ENCODE data around the gene P3H4. TPM values are rescaled to one million over a fixed set of nuclear protein-coding genes. Genes with fewer than 3 reads are reported as not detected.

The P3H4 gene
- total RNA-seq, 4 donors from 2014 or later, result 8.3 to 20.9 (median 19.1) TPM

DNA sequence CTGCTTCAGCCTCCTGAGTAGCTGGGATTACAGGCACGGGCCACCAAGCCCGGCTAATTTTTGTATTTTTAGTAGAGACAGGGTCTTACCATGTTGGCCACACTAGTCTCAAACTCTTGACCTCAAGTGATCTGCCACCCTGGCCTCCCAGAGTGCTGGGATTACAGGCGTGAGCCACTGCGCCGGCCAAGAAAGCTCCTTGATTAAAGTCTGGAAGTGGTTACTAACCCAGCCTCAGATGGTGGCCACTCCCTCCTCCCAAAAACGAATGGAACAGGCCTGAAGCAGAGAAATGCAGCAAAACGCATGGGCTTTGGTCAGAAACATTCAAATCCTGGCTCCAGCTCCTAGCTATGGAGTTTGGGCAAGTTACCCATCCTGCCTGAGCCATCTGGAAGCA, 12.3 kb upstream of the P3H4 start:
- Histone ChIP-seq H3K9me3 (no peaks in the 10 kb centered on the region), H3K4me3 (no peak overlapping the region), H3K4me1 (peaks cover 0 to 5% (median 0%) of the 10 kb centered on the region in 3 donors), H3K36me3 (peaks cover 0 to 53% of the 10 kb centered on the region in 2 donors), H3K27ac (no peak overlapping the region), H3K27me3 (no peaks in the 10 kb centered on the region)
- ATAC-seq, result no peak
- TF ChIP-seq, protein P1, sequence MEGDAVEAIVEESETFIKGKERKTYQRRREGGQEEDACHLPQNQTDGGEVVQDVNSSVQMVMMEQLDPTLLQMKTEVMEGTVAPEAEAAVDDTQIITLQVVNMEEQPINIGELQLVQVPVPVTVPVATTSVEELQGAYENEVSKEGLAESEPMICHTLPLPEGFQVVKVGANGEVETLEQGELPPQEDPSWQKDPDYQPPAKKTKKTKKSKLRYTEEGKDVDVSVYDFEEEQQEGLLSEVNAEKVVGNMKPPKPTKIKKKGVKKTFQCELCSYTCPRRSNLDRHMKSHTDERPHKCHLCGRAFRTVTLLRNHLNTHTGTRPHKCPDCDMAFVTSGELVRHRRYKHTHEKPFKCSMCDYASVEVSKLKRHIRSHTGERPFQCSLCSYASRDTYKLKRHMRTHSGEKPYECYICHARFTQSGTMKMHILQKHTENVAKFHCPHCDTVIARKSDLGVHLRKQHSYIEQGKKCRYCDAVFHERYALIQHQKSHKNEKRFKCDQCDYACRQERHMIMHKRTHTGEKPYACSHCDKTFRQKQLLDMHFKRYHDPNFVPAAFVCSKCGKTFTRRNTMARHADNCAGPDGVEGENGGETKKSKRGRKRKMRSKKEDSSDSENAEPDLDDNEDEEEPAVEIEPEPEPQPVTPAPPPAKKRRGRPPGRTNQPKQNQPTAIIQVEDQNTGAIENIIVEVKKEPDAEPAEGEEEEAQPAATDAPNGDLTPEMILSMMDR (IDR thresholded peaks at IDR 0.05), result no peak
- 73% methylated on average over 4 of the region's 7 CpGs; no CpG with 5 or more reads in 1 of the 2 donors for WGBS, 2 donors (ENCODE audit: low coverage in 1 of 2)

DNA sequence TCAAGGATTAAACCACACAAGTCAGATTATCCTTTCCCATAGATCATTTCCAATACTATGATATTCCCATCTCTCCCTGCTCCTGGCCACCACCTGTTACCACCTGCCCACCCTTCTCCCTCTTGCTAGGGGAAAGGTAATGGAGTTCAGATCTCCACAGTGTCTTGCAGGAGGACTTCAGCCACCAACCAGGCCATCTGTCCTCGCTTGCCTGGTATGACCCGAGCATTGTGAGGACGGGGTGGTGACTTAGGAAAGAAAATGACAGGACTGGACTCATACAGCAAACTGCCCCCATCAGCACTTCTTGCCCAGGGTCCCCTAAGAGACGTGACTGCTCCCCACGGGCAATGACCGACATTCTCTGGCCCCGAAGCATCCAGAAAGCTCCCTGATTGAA, 11.8 kb upstream of the P3H4 start:
- Histone ChIP-seq H3K9me3 (no peaks in the 10 kb centered on the region), H3K4me1 (peaks cover 0 to 5% (median 0%) of the 10 kb centered on the region in 3 donors), H3K27ac (no peak overlapping the region), H3K36me3 (peaks cover 0 to 48% of the 10 kb centered on the region in 2 donors), H3K4me3 (no peak overlapping the region), H3K27me3 (no peaks in the 10 kb centered on the region)
- WGBS, 2 donors (ENCODE audit: low coverage in 1 of 2), result 73 to 74% methylated on average over 6 to 7 of the region's 7 CpGs
- TF ChIP-seq EP300 (IDR thresholded peaks at IDR 0.05) (no peak), POLR2AphosphoS5 (IDR thresholded peaks at IDR 0.05) (no peak), POLR2A (IDR thresholded peaks at IDR 0.05) (no peak)
- TF ChIP-seq, protein P1 (IDR thresholded peaks at IDR 0.05), result no peak
- ATAC-seq, result no peak

DNA sequence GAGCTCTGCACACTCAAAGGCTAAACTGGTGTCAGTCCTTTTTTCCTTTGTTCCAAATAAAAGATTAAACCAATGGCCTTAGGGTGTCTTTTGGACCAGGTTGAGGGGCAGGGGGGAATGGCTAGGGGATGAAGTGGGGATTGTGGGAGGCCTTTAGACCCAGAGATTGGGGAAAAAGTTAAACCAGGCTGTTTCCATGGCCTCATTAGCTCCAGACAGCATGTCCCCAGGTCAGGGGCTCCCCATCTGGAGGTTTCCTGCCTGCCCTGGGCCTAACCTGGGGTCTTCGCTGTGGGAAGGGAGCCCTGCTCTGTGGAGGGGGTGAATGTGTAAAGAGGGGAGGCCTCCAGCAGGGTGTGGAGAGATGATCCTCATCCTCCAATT, 11.4 kb upstream of the P3H4 start:
- peaks cover 0 to 48% of the 10 kb centered on the region in 2 donors for H3K36me3 ChIP-seq
- no peak overlapping the region for H3K4me3 ChIP-seq
- ATAC-seq, result no peak
- TF ChIP-seq EP300 (IDR thresholded peaks at IDR 0.05), result no peak
- no peak for TF ChIP-seq POLR2A (IDR thresholded peaks at IDR 0.05)
- no peak for TF ChIP-seq POLR2AphosphoS5 (IDR thresholded peaks at IDR 0.05)
- TF ChIP-seq, protein P1 (IDR thresholded peaks at IDR 0.05), result no peak
- no peaks in the 10 kb centered on the region for H3K27me3 ChIP-seq
- no peak overlapping the region for H3K27ac ChIP-seq
- peaks cover 0 to 5% (median 0%) of the 10 kb centered on the region in 3 donors for H3K4me1 ChIP-seq
- 83% methylated on average over 1 of the region's 1 CpG; no CpG with 5 or more reads in 1 of the 2 donors for WGBS, 2 donors (ENCODE audit: low coverage in 1 of 2)
- H3K9me3 ChIP-seq, result no peaks in the 10 kb centered on the region

DNA sequence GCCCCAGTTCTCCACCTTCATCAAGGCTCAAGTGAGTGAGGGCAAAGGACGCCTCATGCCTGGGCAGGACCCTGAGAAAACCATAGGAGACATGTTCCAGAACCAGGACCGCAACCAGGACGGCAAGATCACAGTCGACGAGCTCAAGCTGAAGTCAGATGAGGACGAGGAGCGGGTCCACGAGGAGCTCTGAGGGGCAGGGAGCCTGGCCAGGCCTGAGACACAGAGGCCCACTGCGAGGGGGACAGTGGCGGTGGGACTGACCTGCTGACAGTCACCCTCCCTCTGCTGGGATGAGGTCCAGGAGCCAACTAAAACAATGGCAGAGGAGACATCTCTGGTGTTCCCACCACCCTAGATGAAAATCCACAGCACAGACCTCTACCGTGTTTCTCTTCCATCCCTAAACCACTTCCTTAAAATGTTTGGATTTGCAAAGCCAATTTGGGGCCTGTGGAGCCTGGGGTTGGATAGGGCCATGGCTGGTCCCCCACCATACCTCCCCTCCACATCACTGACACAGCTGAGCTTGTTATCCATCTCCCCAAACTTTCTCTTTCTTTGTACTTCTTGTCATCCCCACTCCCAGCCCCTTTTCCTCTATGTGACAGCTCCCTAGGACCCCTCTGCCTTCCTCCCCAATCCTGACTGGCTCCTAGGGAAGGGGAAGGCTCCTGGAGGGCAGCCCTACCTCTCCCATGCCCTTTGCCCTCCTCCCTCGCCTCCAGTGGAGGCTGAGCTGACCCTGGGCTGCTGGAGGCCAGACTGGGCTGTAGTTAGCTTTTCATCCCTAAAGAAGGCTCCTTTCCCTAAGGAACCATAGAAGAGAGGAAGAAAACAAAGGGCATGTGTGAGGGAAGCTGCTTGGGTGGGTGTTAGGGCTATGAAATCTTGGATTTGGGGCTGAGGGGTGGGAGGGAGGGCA, 10.7 kb upstream of the P3H4 start:
- H3K27ac ChIP-seq, result no peak overlapping the region
- ATAC-seq, result no peak
- no peaks in the 10 kb centered on the region for H3K27me3 ChIP-seq
- WGBS, 2 donors (ENCODE audit: low coverage in 1 of 2), result 47 to 54% methylated on average over 2 to 3 of the region's 12 CpGs
- TF ChIP-seq, protein P1 (IDR thresholded peaks at IDR 0.05), result no peak
- TF ChIP-seq POLR2AphosphoS5 (IDR thresholded peaks at IDR 0.05) (no peak), EP300 (IDR thresholded peaks at IDR 0.05) (no peak), POLR2A (IDR thresholded peaks at IDR 0.05) (no peak)
- H3K4me1 ChIP-seq, result no peaks in the 10 kb centered on the region
- no peaks in the 10 kb centered on the region for H3K9me3 ChIP-seq
- peaks cover 0 to 44% of the 10 kb centered on the region in 2 donors for H3K36me3 ChIP-seq
- no peak overlapping the region for H3K4me3 ChIP-seq

DNA sequence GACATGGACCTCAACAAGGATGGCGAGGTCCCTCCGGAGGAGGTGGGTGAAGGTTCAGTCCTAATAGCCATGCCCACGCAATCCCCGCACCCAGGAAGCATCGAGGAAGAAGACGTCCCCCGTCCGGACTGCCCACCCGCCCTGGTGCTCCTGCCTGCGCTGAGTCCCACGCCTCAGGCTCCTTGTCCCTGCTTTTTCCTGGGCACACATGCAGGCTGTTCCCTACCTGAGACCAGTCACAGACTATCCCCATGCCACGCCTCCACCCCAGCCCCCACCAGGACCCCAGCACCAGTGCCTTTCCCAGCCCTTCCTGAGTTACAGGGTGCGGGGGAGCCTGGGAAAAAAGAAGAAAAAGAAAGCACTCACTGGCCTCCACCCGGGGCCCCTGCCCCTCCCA, 10.0 kb upstream of the P3H4 start:
- ATAC-seq, result no peak
- TF ChIP-seq EP300 (IDR thresholded peaks at IDR 0.05) (no peak), POLR2A (IDR thresholded peaks at IDR 0.05) (no peak), POLR2AphosphoS5 (IDR thresholded peaks at IDR 0.05) (no peak)
- TF ChIP-seq, protein P1 (IDR thresholded peaks at IDR 0.05), result no peak
- Histone ChIP-seq H3K27me3 (no peaks in the 10 kb centered on the region), H3K27ac (no peak overlapping the region), H3K4me1 (no peaks in the 10 kb centered on the region), H3K4me3 (no peak overlapping the region), H3K36me3 (peaks cover 0 to 37% of the 10 kb centered on the region in 2 donors), H3K9me3 (no peaks in the 10 kb centered on the region)
- WGBS, 2 donors (ENCODE audit: low coverage in 1 of 2), result 90 to 92% methylated on average over 2 to 4 of the region's 14 CpGs
